ENCODE results near the gene HIPK3. TPM values are rescaled to one million over a fixed set of nuclear protein-coding genes. Genes with fewer than 3 reads are reported as not detected.
A peak's percentile ranks its signal among the peaks of the same experiment; 100 is the strongest.

The HIPK3 gene
- polyA plus RNA-seq, 1 donor from 2014 or later: 25.5 TPM

DNA sequence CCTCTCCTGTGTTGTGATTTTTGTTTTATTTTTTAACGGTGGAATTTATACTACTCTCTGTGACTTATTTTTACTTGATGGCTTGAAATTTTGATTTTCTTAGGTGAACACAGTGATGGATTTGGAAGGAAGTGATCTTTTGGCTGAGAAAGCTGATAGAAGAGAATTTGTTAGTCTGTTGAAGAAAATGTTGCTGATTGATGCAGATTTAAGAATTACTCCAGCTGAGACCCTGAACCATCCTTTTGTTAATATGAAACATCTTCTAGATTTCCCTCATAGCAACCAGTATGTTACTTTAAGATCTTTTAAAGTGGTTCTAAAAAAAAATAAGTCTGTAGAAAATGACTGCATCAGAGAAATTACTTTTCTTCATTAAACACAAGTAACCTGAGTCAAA is 82.1 kb downstream of the HIPK3 start:
- no peaks in the 10 kb centered on the region for H3K36me3 ChIP-seq (ENCODE audit: insufficient read depth, low read length)
- no peaks in the 10 kb centered on the region for H3F3A ChIP-seq (ENCODE audit: insufficient read depth, low read length, poor library complexity, severe bottlenecking)
- H4K20me1 ChIP-seq (ENCODE audit: insufficient read depth): no peaks in the 10 kb centered on the region
- TF ChIP-seq SMC3 (conservative IDR thresholded peaks at IDR 0.05; ENCODE audit: poor library complexity) (no peak), POLR2AphosphoS5 (IDR thresholded peaks at IDR 0.05) (no peak)
- H3K4me2 ChIP-seq (ENCODE audit: low read length): no peak overlapping the region
- H2AFZ ChIP-seq (ENCODE audit: low read depth, low read length): no peak overlapping the region
- no peak overlapping the region for H3K9ac ChIP-seq (ENCODE audit: low read length)
- H3K9me3 ChIP-seq (ENCODE audit: low read length): no peaks in the 10 kb centered on the region
- H3K79me2 ChIP-seq (replicated peaks; ENCODE audit: insufficient read depth, low read length): no peaks in the 10 kb centered on the region
- no peaks in the 10 kb centered on the region for H3K27me3 ChIP-seq (ENCODE audit: insufficient read depth, low read depth, low read length)
- H3K4me3 ChIP-seq (ENCODE audit: low read length): no peak overlapping the region
- H3K9me2 ChIP-seq (ENCODE audit: insufficient read depth, low read length): no peaks in the 10 kb centered on the region
- H3K27ac ChIP-seq (ENCODE audit: low read length): no peak overlapping the region

DNA sequence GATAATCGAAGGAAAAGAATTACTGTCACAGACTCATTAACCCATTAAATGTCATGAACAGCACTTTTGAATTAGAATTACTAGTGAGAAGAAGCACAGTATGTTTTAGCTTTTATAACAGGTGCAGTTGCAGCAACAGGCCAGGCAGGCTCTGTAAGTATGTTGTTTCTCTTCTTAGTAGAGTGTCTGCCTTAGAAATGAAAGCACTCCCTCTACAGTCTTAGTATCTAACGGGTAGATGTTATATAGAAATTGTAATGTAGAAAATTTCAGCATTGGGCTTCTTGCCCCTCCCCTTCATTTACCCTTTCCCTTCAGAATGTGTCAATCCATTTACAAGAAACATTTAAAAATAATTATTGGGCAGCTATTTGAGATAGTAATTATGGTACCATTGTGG is 87.4 kb downstream of the HIPK3 start:
- peaks cover 5% of the 10 kb centered on the region for H3K36me3 ChIP-seq (ENCODE audit: insufficient read depth, low read length)
- no peaks in the 10 kb centered on the region for H3K27me3 ChIP-seq (ENCODE audit: insufficient read depth, low read depth, low read length)
- TF ChIP-seq EZH2 (IDR thresholded peaks at IDR 0.05; ENCODE audit: borderline replicate concordance, insufficient read depth, low read length, poor library complexity, severe bottlenecking) (no peak), POLR2AphosphoS5 (IDR thresholded peaks at IDR 0.05) (no peak), TAF1 (IDR thresholded peaks at IDR 0.05; ENCODE audit: low read depth) (no peak), RAD21 (conservative IDR thresholded peaks at IDR 0.05) (peak; percentile 28), MXI1 (conservative IDR thresholded peaks at IDR 0.05; ENCODE audit: poor library complexity, severe bottlenecking) (no peak), EP300 (conservative IDR thresholded peaks at IDR 0.05; ENCODE audit: poor library complexity, severe bottlenecking) (no peak), SMC3 (conservative IDR thresholded peaks at IDR 0.05; ENCODE audit: poor library complexity) (peak; percentile 32)
- TF ChIP-seq, protein P1, sequence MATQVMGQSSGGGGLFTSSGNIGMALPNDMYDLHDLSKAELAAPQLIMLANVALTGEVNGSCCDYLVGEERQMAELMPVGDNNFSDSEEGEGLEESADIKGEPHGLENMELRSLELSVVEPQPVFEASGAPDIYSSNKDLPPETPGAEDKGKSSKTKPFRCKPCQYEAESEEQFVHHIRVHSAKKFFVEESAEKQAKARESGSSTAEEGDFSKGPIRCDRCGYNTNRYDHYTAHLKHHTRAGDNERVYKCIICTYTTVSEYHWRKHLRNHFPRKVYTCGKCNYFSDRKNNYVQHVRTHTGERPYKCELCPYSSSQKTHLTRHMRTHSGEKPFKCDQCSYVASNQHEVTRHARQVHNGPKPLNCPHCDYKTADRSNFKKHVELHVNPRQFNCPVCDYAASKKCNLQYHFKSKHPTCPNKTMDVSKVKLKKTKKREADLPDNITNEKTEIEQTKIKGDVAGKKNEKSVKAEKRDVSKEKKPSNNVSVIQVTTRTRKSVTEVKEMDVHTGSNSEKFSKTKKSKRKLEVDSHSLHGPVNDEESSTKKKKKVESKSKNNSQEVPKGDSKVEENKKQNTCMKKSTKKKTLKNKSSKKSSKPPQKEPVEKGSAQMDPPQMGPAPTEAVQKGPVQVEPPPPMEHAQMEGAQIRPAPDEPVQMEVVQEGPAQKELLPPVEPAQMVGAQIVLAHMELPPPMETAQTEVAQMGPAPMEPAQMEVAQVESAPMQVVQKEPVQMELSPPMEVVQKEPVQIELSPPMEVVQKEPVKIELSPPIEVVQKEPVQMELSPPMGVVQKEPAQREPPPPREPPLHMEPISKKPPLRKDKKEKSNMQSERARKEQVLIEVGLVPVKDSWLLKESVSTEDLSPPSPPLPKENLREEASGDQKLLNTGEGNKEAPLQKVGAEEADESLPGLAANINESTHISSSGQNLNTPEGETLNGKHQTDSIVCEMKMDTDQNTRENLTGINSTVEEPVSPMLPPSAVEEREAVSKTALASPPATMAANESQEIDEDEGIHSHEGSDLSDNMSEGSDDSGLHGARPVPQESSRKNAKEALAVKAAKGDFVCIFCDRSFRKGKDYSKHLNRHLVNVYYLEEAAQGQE (IDR thresholded peaks at IDR 0.05; ENCODE audit: borderline replicate concordance): no peak
- TF ChIP-seq, protein P2, sequence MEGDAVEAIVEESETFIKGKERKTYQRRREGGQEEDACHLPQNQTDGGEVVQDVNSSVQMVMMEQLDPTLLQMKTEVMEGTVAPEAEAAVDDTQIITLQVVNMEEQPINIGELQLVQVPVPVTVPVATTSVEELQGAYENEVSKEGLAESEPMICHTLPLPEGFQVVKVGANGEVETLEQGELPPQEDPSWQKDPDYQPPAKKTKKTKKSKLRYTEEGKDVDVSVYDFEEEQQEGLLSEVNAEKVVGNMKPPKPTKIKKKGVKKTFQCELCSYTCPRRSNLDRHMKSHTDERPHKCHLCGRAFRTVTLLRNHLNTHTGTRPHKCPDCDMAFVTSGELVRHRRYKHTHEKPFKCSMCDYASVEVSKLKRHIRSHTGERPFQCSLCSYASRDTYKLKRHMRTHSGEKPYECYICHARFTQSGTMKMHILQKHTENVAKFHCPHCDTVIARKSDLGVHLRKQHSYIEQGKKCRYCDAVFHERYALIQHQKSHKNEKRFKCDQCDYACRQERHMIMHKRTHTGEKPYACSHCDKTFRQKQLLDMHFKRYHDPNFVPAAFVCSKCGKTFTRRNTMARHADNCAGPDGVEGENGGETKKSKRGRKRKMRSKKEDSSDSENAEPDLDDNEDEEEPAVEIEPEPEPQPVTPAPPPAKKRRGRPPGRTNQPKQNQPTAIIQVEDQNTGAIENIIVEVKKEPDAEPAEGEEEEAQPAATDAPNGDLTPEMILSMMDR (IDR thresholded peaks at IDR 0.05; ENCODE audit: poor library complexity, severe bottlenecking): peak; percentile 38
- H3K4me3 ChIP-seq (ENCODE audit: low read length): no peak overlapping the region
- H3K9me2 ChIP-seq (ENCODE audit: insufficient read depth, low read length): no peaks in the 10 kb centered on the region
- H4K20me1 ChIP-seq (ENCODE audit: insufficient read depth): no peaks in the 10 kb centered on the region
- H3K27ac ChIP-seq (ENCODE audit: low read length): no peak overlapping the region
- no peak overlapping the region for H3K9ac ChIP-seq (ENCODE audit: low read length)
- H2AFZ ChIP-seq (ENCODE audit: low read depth, low read length): no peak overlapping the region
- no peaks in the 10 kb centered on the region for H3K79me2 ChIP-seq (replicated peaks; ENCODE audit: insufficient read depth, low read length)
- H3F3A ChIP-seq (ENCODE audit: insufficient read depth, low read length, poor library complexity, severe bottlenecking): no peaks in the 10 kb centered on the region
- no peaks in the 10 kb centered on the region for H3K9me3 ChIP-seq (ENCODE audit: low read length)
- H3K4me2 ChIP-seq (ENCODE audit: low read length): no peak overlapping the region

Data from neural cell (in vitro differentiated cells).